Measurements from ENCODE around the gene SMARCD1. TPM values are rescaled to one million over a fixed set of nuclear protein-coding genes. Genes with fewer than 3 reads are reported as not detected.

The SMARCD1 gene
- total and polyA plus RNA-seq, 9 of the 15 experiments (the other 6 are each of a cell fraction or from before 2014, with no cell fraction given), result 0.86 to 91.7 (median 48.0) TPM

GRCh38 chr12:50050410-50051098, 34.6 kb upstream of the SMARCD1 start (continued):
- TF ChIP-seq ZNF609 (CRISPR knock-in tag; IDR thresholded peaks at IDR 0.05; ENCODE audit: borderline replicate concordance) (no peak), ZNF41 (CRISPR knock-in tag; conservative IDR thresholded peaks at IDR 0.05) (0 out of 2 replicates have a peak, but pooled peaks have one; percentile 25), IRF9 (tag; IDR thresholded peaks at IDR 0.05) (peak; percentile 21; the same call in 1 of the 2 replicates), NBN (IDR thresholded peaks at IDR 0.05; ENCODE audit: low read depth) (peak; percentile 85), NCOA1 (IDR thresholded peaks at IDR 0.05; ENCODE audit: low read depth) (peak; percentile 68; the same call in 1 of the 2 replicates), ARHGAP35 (IDR thresholded peaks at IDR 0.05; ENCODE audit: partially characterized antibody) (peak; percentile 66), SUPT5H (IDR thresholded peaks at IDR 0.05) (no peak), ZNF780A (CRISPR knock-in tag; IDR thresholded peaks at IDR 0.05) (no peak), POLR2B (IDR thresholded peaks at IDR 0.05; ENCODE audit: low read depth, partially characterized antibody) (no peak), ZNF586 (CRISPR knock-in tag; conservative IDR thresholded peaks at IDR 0.05) (no peak), LEF1 (IDR thresholded peaks at IDR 0.05) (peak; percentile 80), XRCC3 (IDR thresholded peaks at IDR 0.05) (no peak)
- TF ChIP-seq, protein P1, sequence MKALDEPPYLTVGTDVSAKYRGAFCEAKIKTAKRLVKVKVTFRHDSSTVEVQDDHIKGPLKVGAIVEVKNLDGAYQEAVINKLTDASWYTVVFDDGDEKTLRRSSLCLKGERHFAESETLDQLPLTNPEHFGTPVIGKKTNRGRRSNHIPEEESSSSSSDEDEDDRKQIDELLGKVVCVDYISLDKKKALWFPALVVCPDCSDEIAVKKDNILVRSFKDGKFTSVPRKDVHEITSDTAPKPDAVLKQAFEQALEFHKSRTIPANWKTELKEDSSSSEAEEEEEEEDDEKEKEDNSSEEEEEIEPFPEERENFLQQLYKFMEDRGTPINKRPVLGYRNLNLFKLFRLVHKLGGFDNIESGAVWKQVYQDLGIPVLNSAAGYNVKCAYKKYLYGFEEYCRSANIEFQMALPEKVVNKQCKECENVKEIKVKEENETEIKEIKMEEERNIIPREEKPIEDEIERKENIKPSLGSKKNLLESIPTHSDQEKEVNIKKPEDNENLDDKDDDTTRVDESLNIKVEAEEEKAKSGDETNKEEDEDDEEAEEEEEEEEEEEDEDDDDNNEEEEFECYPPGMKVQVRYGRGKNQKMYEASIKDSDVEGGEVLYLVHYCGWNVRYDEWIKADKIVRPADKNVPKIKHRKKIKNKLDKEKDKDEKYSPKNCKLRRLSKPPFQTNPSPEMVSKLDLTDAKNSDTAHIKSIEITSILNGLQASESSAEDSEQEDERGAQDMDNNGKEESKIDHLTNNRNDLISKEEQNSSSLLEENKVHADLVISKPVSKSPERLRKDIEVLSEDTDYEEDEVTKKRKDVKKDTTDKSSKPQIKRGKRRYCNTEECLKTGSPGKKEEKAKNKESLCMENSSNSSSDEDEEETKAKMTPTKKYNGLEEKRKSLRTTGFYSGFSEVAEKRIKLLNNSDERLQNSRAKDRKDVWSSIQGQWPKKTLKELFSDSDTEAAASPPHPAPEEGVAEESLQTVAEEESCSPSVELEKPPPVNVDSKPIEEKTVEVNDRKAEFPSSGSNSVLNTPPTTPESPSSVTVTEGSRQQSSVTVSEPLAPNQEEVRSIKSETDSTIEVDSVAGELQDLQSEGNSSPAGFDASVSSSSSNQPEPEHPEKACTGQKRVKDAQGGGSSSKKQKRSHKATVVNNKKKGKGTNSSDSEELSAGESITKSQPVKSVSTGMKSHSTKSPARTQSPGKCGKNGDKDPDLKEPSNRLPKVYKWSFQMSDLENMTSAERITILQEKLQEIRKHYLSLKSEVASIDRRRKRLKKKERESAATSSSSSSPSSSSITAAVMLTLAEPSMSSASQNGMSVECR (CRISPR knock-in tag; IDR thresholded peaks at IDR 0.05), result no peak
- TF ChIP-seq, protein P2, sequence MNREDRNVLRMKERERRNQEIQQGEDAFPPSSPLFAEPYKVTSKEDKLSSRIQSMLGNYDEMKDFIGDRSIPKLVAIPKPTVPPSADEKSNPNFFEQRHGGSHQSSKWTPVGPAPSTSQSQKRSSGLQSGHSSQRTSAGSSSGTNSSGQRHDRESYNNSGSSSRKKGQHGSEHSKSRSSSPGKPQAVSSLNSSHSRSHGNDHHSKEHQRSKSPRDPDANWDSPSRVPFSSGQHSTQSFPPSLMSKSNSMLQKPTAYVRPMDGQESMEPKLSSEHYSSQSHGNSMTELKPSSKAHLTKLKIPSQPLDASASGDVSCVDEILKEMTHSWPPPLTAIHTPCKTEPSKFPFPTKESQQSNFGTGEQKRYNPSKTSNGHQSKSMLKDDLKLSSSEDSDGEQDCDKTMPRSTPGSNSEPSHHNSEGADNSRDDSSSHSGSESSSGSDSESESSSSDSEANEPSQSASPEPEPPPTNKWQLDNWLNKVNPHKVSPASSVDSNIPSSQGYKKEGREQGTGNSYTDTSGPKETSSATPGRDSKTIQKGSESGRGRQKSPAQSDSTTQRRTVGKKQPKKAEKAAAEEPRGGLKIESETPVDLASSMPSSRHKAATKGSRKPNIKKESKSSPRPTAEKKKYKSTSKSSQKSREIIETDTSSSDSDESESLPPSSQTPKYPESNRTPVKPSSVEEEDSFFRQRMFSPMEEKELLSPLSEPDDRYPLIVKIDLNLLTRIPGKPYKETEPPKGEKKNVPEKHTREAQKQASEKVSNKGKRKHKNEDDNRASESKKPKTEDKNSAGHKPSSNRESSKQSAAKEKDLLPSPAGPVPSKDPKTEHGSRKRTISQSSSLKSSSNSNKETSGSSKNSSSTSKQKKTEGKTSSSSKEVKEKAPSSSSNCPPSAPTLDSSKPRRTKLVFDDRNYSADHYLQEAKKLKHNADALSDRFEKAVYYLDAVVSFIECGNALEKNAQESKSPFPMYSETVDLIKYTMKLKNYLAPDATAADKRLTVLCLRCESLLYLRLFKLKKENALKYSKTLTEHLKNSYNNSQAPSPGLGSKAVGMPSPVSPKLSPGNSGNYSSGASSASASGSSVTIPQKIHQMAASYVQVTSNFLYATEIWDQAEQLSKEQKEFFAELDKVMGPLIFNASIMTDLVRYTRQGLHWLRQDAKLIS (CRISPR knock-in tag; IDR thresholded peaks at IDR 0.05), result no peak

All from K562 (cell line).